WTC11 (cell line): ENCODE results near the gene MYL10.

Experiments used
- ATF3 ChIP-seq: sonication (generic); formaldehyde crosslinking; conservative IDR thresholded peaks from 2 replicates; pipeline ENCODE4 v1.8.1; 2022; ENCODE audit warnings: mild to moderate bottlenecking, missing genetic modification reagents
- CTCF ChIP-seq: fragments of 200-600 bp; IDR thresholded peaks from 2 replicates; pipeline ENCODE4 v1.8.0; 2022; ENCODE audit warnings: antibody characterized with exemption
- ELF4 ChIP-seq: sonication (generic); formaldehyde crosslinking; IDR thresholded peaks from 2 replicates; pipeline ENCODE4 v1.8.1; 2022; ENCODE audit warnings: low read depth, mild to moderate bottlenecking, moderate library complexity, missing genetic modification reagents
- USF2 ChIP-seq: sonication (generic); formaldehyde crosslinking; IDR thresholded peaks from 2 replicates; pipeline ENCODE4 v1.8.1; 2023; ENCODE audit warnings: mild to moderate bottlenecking, missing genetic modification reagents, moderate library complexity
- ZSCAN18 ChIP-seq: fragments of 250-450 bp; sonication (Bioruptor Pico); IDR thresholded peaks from 2 replicates; pipeline ENCODE4 v2.1.2; 2022; ENCODE audit warnings: mild to moderate bottlenecking, moderate library complexity

GRCh38 chr7:101624246-101625001 lies 4.7 kb downstream of the MYL10 start:
- TF ChIP-seq CTCF (no peak), ELF4 (CRISPR knock-in tag) (no peak), ATF3 (CRISPR knock-in tag) (no peak), USF2 (CRISPR knock-in tag) (no peak), ZSCAN18 (CRISPR knock-in tag) (no peak)
